EL (cell line): ENCODE data around the gene SLC12A8.
A peak's percentile ranks its signal among the peaks of the same experiment; 100 is the strongest.

Source experiments
- DNase-seq: peaks from one replicate; pipeline ENCODE4 v3.0.0-alpha.2; 2016

SLC12A8 gene

GRCh38 chr3:125213946-125214542 is 1.5 kb upstream of the SLC12A8 start:
- DNase-seq, result peak; percentile 89

GRCh38 chr3:125213364-125213755 is 812 bp upstream of the SLC12A8 start:
- no peak for DNase-seq

- DNase-seq, result no peak
These were observed 448 bp downstream of the SLC12A8 start for GRCh38 chr3:125212091-125212508.

GRCh38 chr3:125211523-125212090 is 941 bp downstream of the SLC12A8 start:
- no peak for DNase-seq

- no peak for DNase-seq
These were observed 4.5 kb downstream of the SLC12A8 start for GRCh38 chr3:125207949-125208568.

- no peak for DNase-seq
These were observed 5.0 kb downstream of the SLC12A8 start for GRCh38 chr3:125207507-125207906.

- DNase-seq, result no peak
These were observed 5.6 kb downstream of the SLC12A8 start for GRCh38 chr3:125206934-125207333.

- DNase-seq, result peak; percentile 26
These were observed 8.8 kb downstream of the SLC12A8 start for GRCh38 chr3:125203731-125204130.

- DNase-seq, result no peak
These were observed 10.4 kb downstream of the SLC12A8 start for GRCh38 chr3:125202197-125202596.

GRCh38 chr3:125200731-125201139 is 11.8 kb downstream of the SLC12A8 start:
- DNase-seq, result no peak

GRCh38 chr3:125194849-125195601 is 17.5 kb downstream of the SLC12A8 start:
- DNase-seq, result peak; percentile 81

GRCh38 chr3:125194061-125194848 is 18.3 kb downstream of the SLC12A8 start:
- DNase-seq, result no peak

GRCh38 chr3:125192190-125193035 is 20.1 kb downstream of the SLC12A8 start:
- no peak for DNase-seq

GRCh38 chr3:125191730-125192129 is 20.8 kb downstream of the SLC12A8 start:
- no peak for DNase-seq

- no peak for DNase-seq
These were observed 21.3 kb downstream of the SLC12A8 start for GRCh38 chr3:125191256-125191655.

GRCh38 chr3:125190786-125191185 is 21.8 kb downstream of the SLC12A8 start:
- no peak for DNase-seq

GRCh38 chr3:125189378-125190165 is 23.0 kb downstream of the SLC12A8 start:
- no peak for DNase-seq

GRCh38 chr3:125188955-125189354 is 23.6 kb downstream of the SLC12A8 start:
- no peak for DNase-seq

- no peak for DNase-seq
These were observed 25.0 kb downstream of the SLC12A8 start for GRCh38 chr3:125187599-125187910.

GRCh38 chr3:125186800-125187598 is 25.5 kb downstream of the SLC12A8 start:
- DNase-seq, result no peak
